Inflammatory macrophage (primary cell): Measurements from ENCODE around the gene RAG2.

ENCODE experiments used
- DNase-seq, 2 donors: peaks; one replicate each; pipeline ENCODE4 v3.0.0-alpha.2; 2020 to 2022
- total RNA-seq, 18 experiments: gene quantifications; one replicate each; lab custom pipeline; 2026; ENCODE audit warnings: mixed read lengths in 6 of 18, inconsistent platforms in 2 of 18; lab: John Stamatoyannopoulos, UW

RAG2 gene
- 0 to 0.10 (median 0) reads per million in 18 experiments for total RNA-seq

- DNase-seq, result no peak
Observed at GRCh38 chr11:36598051-36598450, at the start of gene RAG2. TSS of gene RAG2 (minus strand) at chr11:36598236. CDS start at chr11:36594168, 4,068 bp downstream.

GRCh38 chr11:36638556-36638955 lies 40.5 kb upstream of the RAG2 start:
- DNase-seq, result no peak

GRCh38 chr11:36635066-36635862 lies 37.2 kb upstream of the RAG2 start:
- no peak for DNase-seq

DNA sequence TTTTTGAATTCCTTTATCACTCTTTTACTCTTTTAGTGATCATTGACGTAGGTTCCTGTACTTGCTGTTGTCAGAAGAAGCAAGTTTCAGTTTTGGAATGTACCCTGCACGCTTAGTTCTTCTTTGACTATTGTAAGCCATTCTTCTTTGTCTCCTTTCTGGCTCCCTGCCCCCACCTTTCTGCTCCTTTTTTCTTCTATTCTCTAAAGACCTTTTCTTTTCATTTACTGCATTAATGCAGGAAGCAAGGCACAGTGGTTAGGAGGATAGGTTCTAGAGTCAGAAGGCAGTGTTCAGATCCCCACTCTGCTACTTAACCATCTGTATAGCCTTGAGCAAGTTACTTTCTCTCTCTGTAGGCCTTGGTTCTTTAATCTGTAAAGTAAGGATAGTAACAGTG lies 33.7 kb upstream of the RAG2 start:
- DNase-seq, result no peak

- no peak for DNase-seq
Observed at GRCh38 chr11:36628765-36629244, 30.8 kb upstream of the RAG2 start.

GRCh38 chr11:36628141-36628540 lies 30.1 kb upstream of the RAG2 start:
- no peak for DNase-seq

DNA sequence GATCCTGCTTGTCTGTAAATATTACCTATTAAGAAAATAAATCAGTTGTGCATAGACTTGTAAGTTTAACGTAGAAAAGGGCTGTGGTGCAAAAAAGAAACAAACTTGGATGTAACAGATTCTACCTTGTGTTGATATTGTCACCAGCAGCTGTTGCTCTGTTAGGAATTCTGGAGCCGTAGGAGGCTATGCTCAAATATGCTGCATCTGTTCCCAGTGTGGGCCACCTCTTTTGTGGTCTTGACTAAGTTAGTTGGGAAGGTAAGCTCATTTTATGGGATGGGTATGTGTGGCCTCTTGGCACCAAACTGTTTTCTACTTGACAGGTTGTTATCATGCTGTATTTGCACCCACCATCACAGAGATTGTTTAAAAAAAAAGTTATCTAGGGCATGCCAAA lies 29.4 kb upstream of the RAG2 start:
- DNase-seq, result no peak

DNA sequence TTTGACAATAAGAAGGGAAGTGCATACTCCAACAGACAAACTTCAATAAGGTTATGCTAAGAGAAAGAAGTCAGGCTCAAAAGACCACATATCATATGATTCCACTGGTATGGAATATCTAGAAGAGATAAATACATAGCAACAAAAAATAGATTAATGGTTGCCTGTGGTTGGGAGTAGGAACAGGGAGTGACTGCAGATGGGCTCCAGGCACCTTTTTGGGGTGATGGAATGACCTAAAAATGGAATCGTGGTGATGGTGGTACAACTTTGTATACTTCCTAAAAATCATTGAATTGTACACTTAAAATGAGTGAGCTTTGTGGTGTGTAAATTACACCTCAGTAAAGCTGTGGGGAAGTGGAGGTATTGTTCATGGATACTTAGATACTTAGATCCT lies 29.0 kb upstream of the RAG2 start:
- no peak for DNase-seq

DNA sequence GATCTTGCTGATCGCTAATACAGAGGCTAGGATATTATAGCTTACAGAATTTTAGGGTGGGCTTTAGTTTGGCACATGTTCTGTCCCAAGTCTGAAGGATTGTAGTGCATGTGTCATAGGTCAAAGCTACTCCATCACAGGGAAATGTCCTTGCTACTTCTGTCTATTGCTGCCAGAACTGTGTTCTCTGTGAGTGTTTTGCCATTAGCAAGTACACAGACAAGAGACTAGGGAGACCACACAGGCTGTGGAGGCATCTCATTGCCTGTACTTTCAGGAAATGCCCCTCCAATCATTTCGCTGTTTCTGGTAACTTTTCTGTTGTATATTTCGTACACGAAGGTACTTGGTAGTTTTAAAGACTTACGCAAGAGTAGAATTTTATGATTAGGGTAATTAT lies 25.5 kb upstream of the RAG2 start:
- no peak for DNase-seq

DNA sequence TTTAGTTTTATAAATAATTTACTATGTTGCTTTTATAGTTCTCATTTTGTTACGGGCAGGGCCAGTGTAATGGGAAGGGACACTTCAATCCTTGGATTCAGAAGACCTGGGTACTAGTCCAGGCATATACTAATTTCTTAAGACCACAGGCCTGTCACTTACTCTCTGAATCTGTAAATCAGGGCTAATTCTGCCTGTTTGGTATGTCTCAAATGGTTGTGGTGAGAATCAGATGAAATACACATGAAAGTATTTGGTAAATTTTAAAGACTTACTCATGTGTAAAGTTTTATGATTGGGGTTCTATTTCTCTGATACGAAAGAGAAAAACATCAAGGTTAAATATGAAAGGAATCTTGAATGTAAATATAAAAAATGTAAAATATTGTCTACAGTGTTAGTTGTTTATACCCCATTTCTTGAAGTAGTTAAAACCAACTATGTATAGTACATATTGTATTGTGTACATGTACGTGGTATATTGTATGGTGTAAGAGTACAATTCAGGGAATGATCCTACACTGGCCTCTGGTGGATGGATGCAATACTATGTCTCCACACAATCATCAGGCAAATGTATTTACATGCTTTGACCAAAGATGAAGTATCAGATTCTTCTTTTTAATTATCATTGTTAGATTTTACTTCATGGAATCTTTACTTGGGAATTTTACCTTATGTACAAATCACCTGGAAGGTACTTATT lies 24.5 kb upstream of the RAG2 start:
- peak; percentile 31 to 46 for DNase-seq

GRCh38 chr11:36620246-36620645 lies 22.2 kb upstream of the RAG2 start:
- peak in 1 of 2 donors; percentile 66 for DNase-seq

- DNase-seq, result no peak
Observed at GRCh38 chr11:36619502-36619901, 21.5 kb upstream of the RAG2 start.

GRCh38 chr11:36618363-36619047 lies 20.5 kb upstream of the RAG2 start:
- no peak for DNase-seq

GRCh38 chr11:36617543-36618362 lies 19.7 kb upstream of the RAG2 start:
- no peak for DNase-seq

DNA sequence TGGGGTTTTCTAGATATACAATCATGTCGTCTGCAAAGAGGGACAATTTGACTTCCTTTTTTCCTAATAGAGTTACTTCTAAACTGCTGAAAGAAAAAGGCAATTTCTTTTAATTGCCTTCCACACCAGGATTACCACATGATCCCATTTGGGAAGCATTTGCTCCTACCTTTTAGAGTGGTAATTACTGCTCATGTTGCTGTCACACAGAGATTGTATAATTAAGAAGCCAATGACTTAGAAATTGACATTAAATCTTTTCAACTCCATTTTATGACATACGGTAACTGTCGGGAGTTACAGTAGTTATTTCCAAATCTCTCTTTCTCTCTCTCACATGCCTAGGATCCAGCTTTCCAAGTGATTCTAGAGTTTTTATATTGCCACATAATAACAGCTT lies 17.8 kb upstream of the RAG2 start:
- no peak for DNase-seq

GRCh38 chr11:36609383-36609782 lies 11.3 kb upstream of the RAG2 start:
- no peak for DNase-seq

- DNase-seq, result no peak
Observed at GRCh38 chr11:36608491-36609199, 10.6 kb upstream of the RAG2 start.

DNA sequence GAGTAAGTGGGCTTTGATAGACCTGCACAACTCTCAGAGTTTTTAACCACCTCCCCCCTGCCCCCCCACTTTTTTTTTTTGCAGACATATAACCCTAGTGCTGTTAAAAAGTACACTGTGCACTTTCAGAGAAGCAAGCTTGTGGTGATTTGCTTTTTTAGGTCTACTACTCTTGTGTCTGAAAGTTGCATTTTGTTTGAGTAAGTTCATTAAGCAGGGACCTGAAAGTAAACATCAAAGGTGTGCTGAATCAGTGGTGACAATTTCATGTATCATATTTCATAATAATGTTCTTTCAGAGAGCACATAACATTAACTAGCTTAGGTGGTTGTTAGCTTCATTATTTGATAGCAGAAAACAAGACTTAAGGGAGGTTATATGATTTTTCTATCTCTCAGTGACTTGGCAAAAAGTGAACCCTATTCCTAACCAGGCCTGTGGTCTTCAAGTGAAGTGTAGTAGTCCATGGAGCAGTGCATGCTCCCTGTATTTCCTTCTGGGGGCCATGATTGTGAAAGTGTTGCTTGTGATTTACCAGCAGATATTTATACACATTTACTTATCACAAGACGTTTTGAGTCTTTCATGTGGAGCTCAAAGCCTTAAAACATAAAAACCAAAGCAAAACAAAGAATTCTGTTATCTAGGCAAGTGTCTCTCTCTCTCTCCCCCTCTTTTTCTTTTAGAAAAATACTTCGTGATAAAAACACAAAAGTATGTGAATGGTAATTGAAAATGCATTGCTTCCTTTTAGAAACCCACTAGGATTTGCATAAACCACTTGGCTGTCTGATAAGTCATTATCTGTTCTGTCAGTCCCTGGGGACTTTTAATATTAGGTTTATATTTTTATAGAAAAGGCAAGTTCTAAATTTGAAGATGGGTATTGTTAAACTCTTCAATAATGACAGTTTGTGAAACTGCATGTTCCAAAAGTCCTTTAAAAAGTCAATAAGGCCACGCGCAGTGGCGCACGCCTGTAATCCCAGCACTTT lies 7.5 kb upstream of the RAG2 start:
- DNase-seq, result no peak

DNA sequence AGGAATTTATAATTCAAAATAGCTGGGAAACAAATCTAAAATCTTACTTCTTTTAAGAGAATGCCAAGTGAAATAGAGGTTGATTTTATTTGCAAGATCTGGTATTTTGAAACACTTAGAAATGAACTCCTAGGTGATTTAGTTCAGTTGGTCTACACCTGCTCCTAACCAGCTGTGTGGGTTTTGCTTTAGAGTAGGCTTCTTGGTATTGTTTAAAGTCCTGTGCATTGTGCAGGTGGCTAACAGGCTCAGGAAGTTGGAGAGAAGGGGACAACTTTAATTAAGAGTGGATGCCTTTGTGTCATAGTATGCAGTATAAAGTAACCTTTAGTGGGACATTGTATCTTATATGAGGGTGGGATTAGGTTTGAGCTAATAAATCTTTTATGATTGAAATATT lies 4.1 kb upstream of the RAG2 start:
- DNase-seq, result no peak

DNA sequence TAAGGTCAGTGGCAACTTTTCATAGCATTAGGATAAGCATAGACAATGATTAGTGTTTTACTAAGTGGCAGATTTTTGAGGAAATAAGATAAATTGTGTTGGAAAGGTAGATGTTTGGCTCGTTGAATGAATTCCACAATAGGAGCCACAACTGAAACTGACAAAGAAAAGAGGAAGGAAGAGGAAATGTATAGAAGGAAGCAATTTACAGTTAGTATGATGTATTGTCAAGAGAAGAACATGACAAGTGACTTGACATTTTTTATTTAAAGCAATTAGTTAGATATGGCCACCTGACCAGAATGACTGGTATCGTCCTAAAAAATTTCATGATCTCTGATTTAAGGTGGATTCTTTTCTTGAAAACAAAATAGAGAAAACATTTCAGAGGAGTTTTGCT lies 3.1 kb upstream of the RAG2 start:
- peak in 1 of 2 donors; percentile 50 for DNase-seq
